ENCODE data around the gene CDH5. TPM values are rescaled to one million over a fixed set of nuclear protein-coding genes. Genes with fewer than 3 reads are reported as not detected.
A peak's percentile ranks its signal among the peaks of the same experiment; 100 is the strongest.

The CDH5 gene
- polyA plus RNA-seq, 1 experiment, result not detected

DNA sequence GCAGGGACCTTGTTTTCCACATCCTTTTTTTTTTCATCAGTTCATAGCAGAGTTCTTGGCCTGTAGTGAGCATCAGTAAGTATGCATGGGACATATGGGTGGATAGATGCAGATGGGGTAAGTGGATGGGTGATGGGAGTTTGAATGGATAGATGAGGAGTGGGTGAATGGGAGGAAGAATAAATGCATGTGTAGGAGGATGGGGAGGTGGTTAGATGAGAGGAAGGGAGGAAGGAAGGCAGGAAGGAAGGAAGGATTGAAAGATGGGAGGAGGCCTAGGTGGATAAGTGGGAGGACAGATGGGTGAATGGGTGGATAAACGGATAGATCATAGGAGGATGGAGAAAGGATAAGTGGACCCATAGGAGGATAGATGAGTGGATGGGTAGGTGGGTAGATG, 56.7 kb downstream of the CDH5 start:
- POLR2A ChIA-PET, result no interaction called here
- CTCF ChIA-PET, result interaction anchor here (2.6 kb wide), 1 partner anchor 17 kb away, joined by 10 read pairs; no protein-coding TSS in a partner anchor
- Histone ChIP-seq H3K27me3 (ENCODE audit: control insufficient read depth, insufficient read depth, low read length) (peaks cover 34% of the 10 kb centered on the region), H3K36me3 (ENCODE audit: control insufficient read depth, insufficient read depth, low read length) (no peaks in the 10 kb centered on the region), H3K4me3 (ENCODE audit: low read depth, low read length) (no peak overlapping the region)
- TF ChIP-seq, protein P1, sequence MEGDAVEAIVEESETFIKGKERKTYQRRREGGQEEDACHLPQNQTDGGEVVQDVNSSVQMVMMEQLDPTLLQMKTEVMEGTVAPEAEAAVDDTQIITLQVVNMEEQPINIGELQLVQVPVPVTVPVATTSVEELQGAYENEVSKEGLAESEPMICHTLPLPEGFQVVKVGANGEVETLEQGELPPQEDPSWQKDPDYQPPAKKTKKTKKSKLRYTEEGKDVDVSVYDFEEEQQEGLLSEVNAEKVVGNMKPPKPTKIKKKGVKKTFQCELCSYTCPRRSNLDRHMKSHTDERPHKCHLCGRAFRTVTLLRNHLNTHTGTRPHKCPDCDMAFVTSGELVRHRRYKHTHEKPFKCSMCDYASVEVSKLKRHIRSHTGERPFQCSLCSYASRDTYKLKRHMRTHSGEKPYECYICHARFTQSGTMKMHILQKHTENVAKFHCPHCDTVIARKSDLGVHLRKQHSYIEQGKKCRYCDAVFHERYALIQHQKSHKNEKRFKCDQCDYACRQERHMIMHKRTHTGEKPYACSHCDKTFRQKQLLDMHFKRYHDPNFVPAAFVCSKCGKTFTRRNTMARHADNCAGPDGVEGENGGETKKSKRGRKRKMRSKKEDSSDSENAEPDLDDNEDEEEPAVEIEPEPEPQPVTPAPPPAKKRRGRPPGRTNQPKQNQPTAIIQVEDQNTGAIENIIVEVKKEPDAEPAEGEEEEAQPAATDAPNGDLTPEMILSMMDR (IDR thresholded peaks at IDR 0.05; ENCODE audit: insufficient read depth, low read depth, low read length), result no peak
- no peak for DNase-seq (ENCODE audit: low read depth)

DNA sequence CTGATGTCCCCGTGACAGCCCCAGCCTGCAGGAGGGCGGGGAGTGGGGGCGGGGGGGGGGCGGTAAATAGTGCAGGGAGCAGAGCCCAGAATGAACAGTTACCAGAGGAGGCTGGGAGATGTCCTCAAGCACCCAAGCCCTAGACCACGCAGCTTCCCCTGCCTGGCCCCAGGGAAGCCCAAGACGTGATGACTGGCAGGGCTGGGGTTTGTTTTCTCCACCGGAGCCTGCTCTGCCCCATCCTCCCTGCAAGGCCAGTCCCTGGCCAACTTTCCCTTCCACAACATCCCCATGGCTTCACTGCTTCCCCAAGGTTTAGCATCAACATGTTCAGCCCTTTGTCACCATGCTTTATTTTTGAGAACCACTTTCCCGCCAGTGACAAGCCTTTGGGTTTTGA, 59.2 kb downstream of the CDH5 start:
- Histone ChIP-seq H3K36me3 (ENCODE audit: control insufficient read depth, insufficient read depth, low read length) (no peaks in the 10 kb centered on the region), H3K27me3 (ENCODE audit: control insufficient read depth, insufficient read depth, low read length) (peaks cover 53% of the 10 kb centered on the region), H3K4me3 (ENCODE audit: low read depth, low read length) (no peak overlapping the region)
- TF ChIP-seq, protein P1 (IDR thresholded peaks at IDR 0.05; ENCODE audit: insufficient read depth, low read depth, low read length), result no peak
- CTCF ChIA-PET, result interaction anchor here (0.8 kb wide), 1 partner anchor 19 kb away, joined by 3 read pairs; no protein-coding TSS in a partner anchor
- POLR2A ChIA-PET, result no interaction called here
- no peak for DNase-seq (ENCODE audit: low read depth)

DNA sequence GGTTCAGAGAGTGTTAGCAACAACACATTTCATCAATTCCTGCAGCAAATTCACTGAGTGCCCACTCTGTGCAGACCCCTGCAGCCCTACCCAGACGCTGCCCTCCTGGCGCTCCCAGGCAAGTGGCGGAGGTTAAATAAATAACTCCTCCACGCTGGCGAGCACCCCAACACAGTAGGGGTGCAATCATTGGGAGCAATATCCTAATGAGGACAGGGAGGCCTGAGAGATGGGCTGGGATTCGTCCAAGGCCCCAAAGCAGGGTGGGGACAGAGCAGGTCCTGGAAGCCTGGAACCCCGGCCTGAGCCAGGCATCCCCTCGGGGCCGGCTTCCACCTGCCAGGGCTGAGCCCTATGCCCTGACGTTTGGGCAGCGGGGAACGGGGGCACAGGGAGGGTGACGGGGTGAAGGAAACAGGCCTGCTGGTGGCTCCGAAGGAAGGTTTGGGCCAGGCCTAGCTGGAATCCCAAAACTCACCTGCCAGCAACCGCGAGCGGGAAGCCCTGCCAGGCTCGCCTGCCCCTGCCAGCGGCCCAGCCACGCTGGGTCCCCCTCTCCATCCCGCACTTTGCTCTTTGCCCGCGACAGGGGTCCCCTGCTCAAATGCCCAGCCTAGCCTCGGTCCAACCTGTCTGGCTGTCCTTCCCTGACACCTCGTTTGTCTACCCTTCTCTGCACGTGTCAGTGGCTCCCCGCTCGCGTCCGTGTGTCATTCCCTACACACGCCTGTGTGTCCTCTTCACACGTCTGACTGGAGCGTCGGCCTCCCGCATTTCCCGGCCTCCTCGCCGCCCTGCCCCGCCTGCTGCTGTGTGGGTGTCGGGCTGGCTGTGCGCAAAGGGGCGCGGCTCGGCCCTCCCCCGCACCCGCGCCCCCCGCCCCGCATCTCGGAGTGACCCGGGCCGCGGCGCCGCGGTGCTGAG, 59.9 kb downstream of the CDH5 start:
- Histone ChIP-seq H3K4me3 (ENCODE audit: low read depth, low read length) (peak overlapping the region; percentile 14; the same call in 1 of the 2 replicates), H3K27me3 (ENCODE audit: control insufficient read depth, insufficient read depth, low read length) (peaks cover 53% of the 10 kb centered on the region), H3K36me3 (ENCODE audit: control insufficient read depth, insufficient read depth, low read length) (no peaks in the 10 kb centered on the region)
- TF ChIP-seq, protein P1 (IDR thresholded peaks at IDR 0.05; ENCODE audit: insufficient read depth, low read depth, low read length), result no peak
- no peak for DNase-seq (ENCODE audit: low read depth)
- CTCF ChIA-PET, result interaction anchor here (0.8 kb wide), 1 partner anchor 20 kb away, joined by 3 read pairs; no protein-coding TSS in a partner anchor
- POLR2A ChIA-PET, result no interaction called here

DNA sequence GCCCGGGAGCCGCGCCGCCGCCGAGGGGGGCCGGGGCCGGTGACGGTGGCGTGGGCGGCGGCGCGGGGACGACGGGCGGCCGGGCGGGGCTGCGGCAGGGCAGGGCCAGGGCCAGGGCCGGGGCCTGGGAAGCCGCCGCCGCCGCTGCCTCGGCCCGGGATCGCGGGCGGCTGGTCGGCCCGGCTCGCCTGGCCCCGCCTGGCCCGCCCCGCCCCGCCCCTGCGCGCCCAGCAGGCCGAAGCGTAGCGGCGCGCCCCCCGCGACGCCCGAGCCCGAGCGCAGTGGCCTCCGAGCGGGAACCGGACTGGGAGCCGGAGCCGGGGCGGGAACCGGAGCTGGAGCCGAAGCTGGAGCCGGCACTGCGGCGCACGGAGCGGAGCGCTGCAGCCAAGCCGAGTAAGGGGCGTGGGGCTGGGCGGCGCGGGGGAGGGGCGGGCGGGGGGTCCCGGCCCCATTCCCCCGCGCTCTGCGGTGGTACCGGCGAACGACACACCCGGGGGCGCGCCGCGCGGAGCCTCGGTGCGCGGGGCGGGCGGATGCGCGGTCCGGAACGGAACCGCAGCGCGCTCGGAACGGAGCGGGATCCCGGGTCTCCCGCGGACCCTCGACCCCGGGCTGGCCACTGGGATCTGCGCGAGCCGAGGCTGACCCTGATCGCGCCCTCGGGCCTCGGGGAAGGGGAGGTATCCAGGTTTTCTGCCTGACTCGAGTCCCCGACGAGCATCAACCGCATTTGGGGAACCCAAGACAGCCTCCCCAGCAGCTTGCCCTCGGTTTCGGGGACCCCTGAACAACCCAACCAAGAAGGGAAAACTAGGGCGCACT, 60.8 kb downstream of the CDH5 start, which contains the start of gene BEAN1:
Gene BEAN1 (plus strand): TSS at position 260 of the 825 bp plus-strand sequence. CDS start 10,382 bp downstream, outside the sequence.
- DNase-seq (ENCODE audit: low read depth), result no peak
- Histone ChIP-seq H3K36me3 (ENCODE audit: control insufficient read depth, insufficient read depth, low read length) (no peaks in the 10 kb centered on the region), H3K4me3 (ENCODE audit: low read depth, low read length) (peak within 1 kb of the TSS; percentile 26), H3K27me3 (ENCODE audit: control insufficient read depth, insufficient read depth, low read length) (peaks cover 55% of the 10 kb centered on the region)
- POLR2A ChIA-PET, result no interaction called here
- CTCF ChIA-PET, result interaction anchor here (1.0 kb wide), 1 partner anchor 28 kb away, joined by 3 read pairs; no protein-coding TSS in a partner anchor
- TF ChIP-seq, protein P1 (IDR thresholded peaks at IDR 0.05; ENCODE audit: insufficient read depth, low read depth, low read length), result no peak
